HL-60 (cell line): Measurements from ENCODE around the gene TSPAN33.

Source experiments
- DNase-seq, 2 experiments: peaks; one replicate each; pipeline ENCODE4 v3.0.0-alpha.2; 2010 to 2020; ENCODE audit warnings: low read depth in 1 of 2, low spot score in 1 of 2
- H3K27ac ChIP-seq: fragments of 250-450 bp; sonication (Bioruptor Pico); replicated peaks from 2 replicates; pipeline ENCODE4 v1.5.1; 2020; ENCODE audit warnings: mild to moderate bottlenecking, moderate library complexity
- H3K27me3 ChIP-seq: fragments of 250-450 bp; sonication (Bioruptor Pico); 2 replicates; pipeline ENCODE4 v1.5.1; 2021; ENCODE audit warnings: mild to moderate bottlenecking, moderate library complexity; ENCODE audit not compliant: insufficient read depth, poor library complexity, severe bottlenecking
- H3K4me3 ChIP-seq: replicated peaks from 2 replicates; pipeline ENCODE4 v1.5.1; 2011; ENCODE audit warnings: mild to moderate bottlenecking, control low read depth, low read length; ENCODE audit not compliant: insufficient read depth
- CTCF ChIP-seq: IDR thresholded peaks from one replicate; pipeline ENCODE4 v1.5.1; 2011; ENCODE audit warnings: low read length, control low read depth, inconsistent platforms; ENCODE audit not compliant: insufficient read depth
- GABPA ChIP-seq: IDR thresholded peaks from 2 replicates; pipeline ENCODE4 v1.6.1; 2012; ENCODE audit warnings: low read depth
- POLR2AphosphoS5 ChIP-seq: IDR thresholded peaks from 2 replicates; pipeline ENCODE4 v1.6.1; 2012; ENCODE audit warnings: low read depth
- SPI1 ChIP-seq: IDR thresholded peaks from 2 replicates; pipeline ENCODE4 v1.6.1; 2012; ENCODE audit warnings: low read depth, mild to moderate bottlenecking, borderline replicate concordance
- TF ChIP-seq, protein P1 (sequence below): IDR thresholded peaks from 2 replicates; pipeline ENCODE4 v1.6.1; 2012; ENCODE audit warnings: low read depth; ENCODE audit not compliant: insufficient replicate concordance

The TSPAN33 gene

GRCh38 chr7:129176916-129177710, 32.6 kb downstream of the TSPAN33 start:
- DNase-seq: no peak
- Histone ChIP-seq H3K27ac (no peak overlapping the region), H3K4me3 (no peak overlapping the region), H3K27me3 (no peaks in the 10 kb centered on the region)
- TF ChIP-seq, protein P1, sequence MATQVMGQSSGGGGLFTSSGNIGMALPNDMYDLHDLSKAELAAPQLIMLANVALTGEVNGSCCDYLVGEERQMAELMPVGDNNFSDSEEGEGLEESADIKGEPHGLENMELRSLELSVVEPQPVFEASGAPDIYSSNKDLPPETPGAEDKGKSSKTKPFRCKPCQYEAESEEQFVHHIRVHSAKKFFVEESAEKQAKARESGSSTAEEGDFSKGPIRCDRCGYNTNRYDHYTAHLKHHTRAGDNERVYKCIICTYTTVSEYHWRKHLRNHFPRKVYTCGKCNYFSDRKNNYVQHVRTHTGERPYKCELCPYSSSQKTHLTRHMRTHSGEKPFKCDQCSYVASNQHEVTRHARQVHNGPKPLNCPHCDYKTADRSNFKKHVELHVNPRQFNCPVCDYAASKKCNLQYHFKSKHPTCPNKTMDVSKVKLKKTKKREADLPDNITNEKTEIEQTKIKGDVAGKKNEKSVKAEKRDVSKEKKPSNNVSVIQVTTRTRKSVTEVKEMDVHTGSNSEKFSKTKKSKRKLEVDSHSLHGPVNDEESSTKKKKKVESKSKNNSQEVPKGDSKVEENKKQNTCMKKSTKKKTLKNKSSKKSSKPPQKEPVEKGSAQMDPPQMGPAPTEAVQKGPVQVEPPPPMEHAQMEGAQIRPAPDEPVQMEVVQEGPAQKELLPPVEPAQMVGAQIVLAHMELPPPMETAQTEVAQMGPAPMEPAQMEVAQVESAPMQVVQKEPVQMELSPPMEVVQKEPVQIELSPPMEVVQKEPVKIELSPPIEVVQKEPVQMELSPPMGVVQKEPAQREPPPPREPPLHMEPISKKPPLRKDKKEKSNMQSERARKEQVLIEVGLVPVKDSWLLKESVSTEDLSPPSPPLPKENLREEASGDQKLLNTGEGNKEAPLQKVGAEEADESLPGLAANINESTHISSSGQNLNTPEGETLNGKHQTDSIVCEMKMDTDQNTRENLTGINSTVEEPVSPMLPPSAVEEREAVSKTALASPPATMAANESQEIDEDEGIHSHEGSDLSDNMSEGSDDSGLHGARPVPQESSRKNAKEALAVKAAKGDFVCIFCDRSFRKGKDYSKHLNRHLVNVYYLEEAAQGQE: no peak
- TF ChIP-seq SPI1 (no peak), POLR2AphosphoS5 (no peak), CTCF (no peak), GABPA (no peak)

- no peak for DNase-seq
- TF ChIP-seq GABPA (no peak), CTCF (no peak), POLR2AphosphoS5 (no peak), SPI1 (no peak)
- TF ChIP-seq, protein P1: no peak
- Histone ChIP-seq H3K27me3 (peaks cover 23% of the 10 kb centered on the region), H3K4me3 (no peak overlapping the region), H3K27ac (no peak overlapping the region)
Observed at GRCh38 chr7:129184981-129185670, 40.6 kb downstream of the TSPAN33 start.

- Histone ChIP-seq H3K27ac (no peak overlapping the region), H3K4me3 (no peak overlapping the region), H3K27me3 (peaks cover 37% of the 10 kb centered on the region)
- TF ChIP-seq POLR2AphosphoS5 (no peak), CTCF (no peak), SPI1 (no peak)
- TF ChIP-seq, protein P1: no peak
- no peak for DNase-seq
Observed at GRCh38 chr7:129186749-129187260, 42.3 kb downstream of the TSPAN33 start.
